HG03457 (cell line): ENCODE measurements around the gene MEIOB.
"Not testable (repeated sequence)": the region's sequence is repeated elsewhere in the genome, so short reads cannot be mapped to it uniquely, and the experiment has no call there.

Experiments used
- ATAC-seq: cut with Tn5 transposase; IDR thresholded peaks from one replicate; pipeline ENCODE4 v1.9.1; 2021; ENCODE audit warnings: moderate number of reproducible peaks; ENCODE audit not compliant: unreplicated experiment

The MEIOB gene

GRCh38 chr16:1907226-1907860, 35.4 kb upstream of the MEIOB start:
- ATAC-seq: no peak

DNA sequence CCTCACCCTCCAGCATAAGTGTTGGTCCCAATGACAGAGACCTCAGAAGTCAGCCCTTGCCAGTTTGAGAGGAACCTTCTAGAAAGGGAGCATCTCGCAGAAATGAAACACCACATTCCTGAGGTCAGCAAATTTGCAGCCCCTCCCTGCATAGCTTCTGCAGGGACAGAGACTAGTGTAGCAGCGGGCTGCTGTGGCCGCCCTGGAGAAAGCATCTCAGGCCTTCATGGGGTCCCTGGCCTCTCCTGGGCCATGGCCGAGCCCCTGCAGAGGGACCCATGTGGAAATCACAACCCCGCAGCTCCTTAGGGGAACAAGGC, 34.8 kb upstream of the MEIOB start:
- ATAC-seq: no peak

- ATAC-seq: no peak
These were observed 34.3 kb upstream of the MEIOB start for GRCh38 chr16:1906055-1906845.

DNA sequence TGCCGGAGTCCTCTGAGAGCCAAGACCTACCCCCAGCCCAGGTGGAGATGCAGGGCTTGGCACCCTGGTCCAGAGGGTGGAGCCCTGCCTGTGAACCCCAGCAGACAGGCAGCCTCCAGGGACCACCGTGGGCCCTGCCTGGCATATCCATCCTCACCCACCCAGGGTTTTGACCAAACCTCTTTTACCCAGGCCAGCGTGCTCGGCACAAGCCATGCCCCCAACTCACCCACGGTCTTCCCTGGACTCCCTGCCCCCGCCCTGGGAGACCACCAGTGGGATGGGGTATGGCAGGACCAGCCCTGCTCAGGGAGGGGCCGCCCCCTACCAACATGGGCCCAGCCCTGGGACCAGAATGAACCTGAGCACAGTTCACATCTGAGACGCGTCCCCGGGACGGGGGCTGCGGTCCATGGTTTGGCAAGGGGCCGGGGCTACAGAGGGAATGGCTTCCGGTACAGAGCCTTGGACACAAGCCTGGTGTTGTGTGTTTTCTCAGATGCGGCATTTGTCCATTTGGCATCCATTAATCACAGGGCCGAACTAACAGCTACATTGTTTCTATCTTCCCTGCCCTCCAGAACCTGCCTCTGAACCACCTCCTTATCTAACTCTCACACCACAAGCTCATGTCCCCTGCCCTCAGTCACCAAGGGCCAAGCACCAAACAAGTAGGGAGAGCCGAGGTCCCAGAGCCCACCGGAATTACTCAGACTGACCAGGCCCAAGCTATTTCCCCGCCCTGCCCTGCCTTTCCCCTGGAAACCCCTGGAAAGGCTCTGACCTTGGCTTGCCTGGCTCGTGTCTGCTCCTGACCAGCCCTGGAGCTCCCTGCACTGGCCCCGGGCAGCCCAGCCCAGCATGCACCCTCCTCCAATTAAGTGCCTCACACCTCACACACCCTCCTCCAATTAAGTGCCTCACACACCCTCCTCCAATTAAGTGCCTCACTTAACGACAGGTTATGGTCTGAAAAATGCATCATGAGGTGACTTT, 32.2 kb upstream of the MEIOB start:
- ATAC-seq: no peak

GRCh38 chr16:1903220-1903574, 31.2 kb upstream of the MEIOB start:
- ATAC-seq: no peak

- no peak for ATAC-seq
These were observed 30.7 kb upstream of the MEIOB start for GRCh38 chr16:1902547-1903219.

GRCh38 chr16:1900452-1900774, 28.4 kb upstream of the MEIOB start:
- ATAC-seq: no peak

GRCh38 chr16:1899641-1900451, 27.9 kb upstream of the MEIOB start:
- ATAC-seq: no peak

DNA sequence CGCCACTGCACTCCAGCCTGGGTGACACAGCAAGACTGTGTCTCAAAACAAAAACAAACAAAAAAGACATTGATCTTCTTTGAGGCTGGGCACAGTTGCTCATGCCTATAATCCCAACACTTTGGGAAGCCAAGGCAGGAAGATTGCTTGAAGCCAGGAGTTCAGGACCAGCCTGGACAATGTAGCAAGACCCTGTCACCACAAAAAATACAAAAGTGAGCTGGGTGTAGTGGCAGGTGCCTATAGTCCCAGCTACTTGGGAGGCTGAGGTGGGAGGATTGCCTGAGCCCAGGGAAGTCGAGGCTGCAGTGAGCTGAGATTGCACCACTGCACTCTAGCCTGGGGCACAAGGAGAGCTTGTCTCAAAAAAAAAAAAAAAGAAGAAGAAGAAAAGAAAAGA, 25.7 kb upstream of the MEIOB start:
- ATAC-seq: not testable (repeated sequence)

DNA sequence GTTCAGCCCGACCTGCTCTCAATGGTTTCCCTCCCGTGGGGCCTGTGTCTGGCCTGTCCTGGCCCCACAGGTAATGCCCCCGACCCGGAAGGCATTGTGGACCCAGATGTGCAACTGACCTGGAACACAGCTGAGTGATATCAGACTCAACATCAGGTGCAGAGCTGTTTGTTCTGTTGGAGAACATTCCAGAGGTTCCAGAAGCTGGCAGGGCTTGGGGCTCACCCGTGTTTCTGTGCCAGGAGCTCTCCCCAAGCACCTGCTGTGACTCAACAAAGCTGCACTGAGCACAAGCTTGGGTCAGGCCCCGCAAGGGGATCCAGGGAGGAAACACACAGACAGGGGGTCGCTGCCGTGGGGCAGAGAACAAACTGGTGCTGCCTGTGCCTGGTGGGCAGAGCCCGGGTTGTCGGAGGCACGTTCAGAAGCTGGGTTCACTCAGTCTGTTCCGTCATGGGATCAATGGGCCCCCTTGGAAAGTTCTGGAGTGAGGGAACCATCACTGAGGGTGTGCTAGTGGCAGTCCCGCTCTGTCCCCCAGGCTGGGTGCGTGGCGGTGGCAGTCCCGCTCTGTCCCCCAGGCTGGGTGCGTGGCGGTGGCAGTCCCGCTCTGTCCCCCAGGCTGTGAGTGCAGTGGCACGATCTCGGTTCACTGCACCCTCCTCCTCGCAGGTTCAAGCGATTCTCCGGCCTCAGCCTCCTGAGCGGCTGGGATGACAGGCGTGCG, 24.1 kb upstream of the MEIOB start:
- no peak for ATAC-seq

GRCh38 chr16:1895068-1895467, 23.1 kb upstream of the MEIOB start:
- no peak for ATAC-seq

- ATAC-seq: no peak
These were observed 18.7 kb upstream of the MEIOB start for GRCh38 chr16:1890708-1891050.

DNA sequence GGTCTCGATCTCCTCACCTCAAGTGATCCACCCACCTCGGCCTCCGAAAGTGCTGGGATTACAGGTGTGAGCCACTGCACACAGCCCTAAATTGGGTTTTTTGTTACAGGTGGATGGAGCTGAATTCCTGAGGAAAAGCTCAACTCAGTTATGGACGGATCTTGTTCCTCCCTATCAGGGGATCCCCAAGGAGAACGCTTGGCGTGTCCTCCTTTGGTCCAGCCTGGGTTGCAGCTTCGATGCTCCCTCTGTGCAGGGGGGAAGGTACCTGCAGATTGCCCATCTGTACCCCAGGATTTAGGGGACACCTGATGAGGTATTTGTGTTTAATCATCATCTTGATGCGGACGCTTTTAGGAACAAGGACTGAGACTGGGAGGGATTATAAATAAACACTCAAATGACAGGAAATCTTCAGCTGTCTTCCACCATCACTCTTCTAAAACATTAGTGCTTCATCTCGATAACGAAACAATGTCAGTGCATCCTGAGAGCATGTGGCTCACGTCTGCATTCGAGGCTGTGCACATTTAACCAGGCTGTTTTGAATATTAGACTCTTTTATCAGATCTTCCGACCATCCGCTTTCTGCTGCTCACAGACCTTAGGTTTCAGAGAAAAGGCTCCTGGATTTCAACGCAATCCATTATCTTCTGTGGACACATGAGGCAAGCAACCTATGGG, 18.2 kb upstream of the MEIOB start:
- ATAC-seq: no peak

DNA sequence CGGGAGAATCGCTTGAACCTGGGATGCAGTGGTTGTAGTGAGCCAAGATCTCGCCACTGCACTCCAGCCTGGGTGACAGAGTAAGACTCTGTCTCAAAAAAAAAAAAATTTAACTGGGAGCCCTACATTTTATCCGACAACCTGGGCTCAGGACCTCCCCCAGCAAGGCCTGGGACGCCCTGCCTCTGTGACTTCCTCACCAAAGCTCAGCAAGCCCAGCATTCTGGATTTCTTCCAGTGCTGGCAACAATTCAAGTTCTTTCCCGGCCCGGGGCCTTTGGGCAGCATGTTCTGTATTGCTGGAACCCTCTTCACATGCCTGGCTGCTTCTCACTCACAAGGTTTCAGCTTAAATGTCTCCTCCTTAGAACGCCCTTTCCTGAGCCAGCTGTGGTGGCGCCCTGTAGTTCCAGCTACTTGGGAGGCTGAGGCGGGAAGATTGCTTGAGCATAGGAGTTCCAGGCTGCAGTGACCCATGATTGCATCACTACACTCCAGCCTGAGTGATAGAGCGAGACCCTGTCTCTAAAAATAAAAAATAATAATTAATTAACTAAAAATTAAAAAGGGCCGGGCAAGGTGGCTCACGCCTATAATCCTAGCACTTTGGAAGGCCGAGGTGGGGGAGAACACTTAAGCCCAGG, 15.9 kb upstream of the MEIOB start:
- no peak for ATAC-seq

DNA sequence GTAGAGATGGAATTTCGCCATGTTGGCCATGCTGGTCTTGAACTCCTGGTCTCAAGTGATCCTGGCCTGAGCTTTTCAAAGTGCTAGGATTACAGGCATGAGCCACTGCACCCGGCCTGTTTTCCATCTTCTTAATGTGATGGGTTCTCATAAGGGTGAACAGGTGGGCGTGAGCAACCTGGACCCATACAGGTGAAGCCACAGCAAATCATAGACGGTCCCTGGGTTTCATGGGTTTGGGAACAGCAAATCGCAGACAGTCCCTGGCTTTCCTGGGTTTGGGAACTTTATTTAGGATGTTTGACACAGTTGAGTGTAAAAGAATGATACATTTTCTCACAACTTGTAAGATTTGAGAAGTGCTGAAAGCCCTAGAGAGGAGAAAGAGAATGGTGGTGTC, 12.9 kb upstream of the MEIOB start:
- no peak for ATAC-seq

GRCh38 chr16:1884155-1884760, 12.3 kb upstream of the MEIOB start:
- ATAC-seq: no peak

DNA sequence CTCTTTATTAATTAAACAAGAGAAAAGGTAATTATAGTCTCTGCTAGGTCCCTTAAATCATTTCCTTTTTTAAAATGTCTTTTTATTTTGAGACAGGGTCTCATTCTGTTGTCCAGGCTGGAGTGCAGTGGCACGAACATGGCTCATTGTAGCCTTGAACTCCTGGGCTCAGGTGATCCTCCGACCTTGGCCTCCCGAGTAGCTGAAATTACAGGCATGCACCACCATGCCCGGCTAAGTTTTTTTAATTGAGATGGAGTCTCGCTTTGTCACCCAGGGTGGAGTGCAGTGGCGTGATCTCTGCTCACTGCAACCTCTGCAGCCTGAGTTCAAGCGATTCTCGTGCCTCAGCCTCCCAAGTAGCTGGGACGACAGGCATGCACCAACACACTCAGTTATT, 9.2 kb upstream of the MEIOB start:
- ATAC-seq: not testable (repeated sequence)

GRCh38 chr16:1879477-1879876, 7.5 kb upstream of the MEIOB start:
- no peak for ATAC-seq
